Endothelial cell of umbilical vein (primary cell): ENCODE measurements around the gene GTF3C4. TPM values are rescaled to one million over a fixed set of nuclear protein-coding genes. Genes with fewer than 3 reads are reported as not detected.

ENCODE experiments used
- BruUV-seq: library from RNA; stranded (reverse); fragments of 400-500 nt; replicated peaks from 2 replicates; lab custom pipeline; 2021; lab: Mats Ljungman, UMichigan
- CTCF ChIA-PET: fragments of 300-600, 350-600 bp; sonication (Branson Sonifier 250); formaldehyde crosslinking; loops from one replicate; lab custom pipeline; 2021; ENCODE audit warnings: antibody characterized with exemption, inconsistent platforms; lab: Charles Lee
- POLR2A ChIA-PET: fragments of 300-600, 350-600 bp; sonication (Branson Sonifier 250); formaldehyde crosslinking; loops from one replicate; lab custom pipeline; 2021; ENCODE audit warnings: antibody characterized with exemption, inconsistent platforms; lab: Charles Lee
- DNase-seq: peaks from one replicate; pipeline ENCODE4 v3.0.0-alpha.2; 2011; ENCODE audit warnings: low read depth, low spot score
- FAIRE-seq: peaks from 2 replicates; lab custom pipeline; 2011; peaks lifted over from hg19 to GRCh38; lab: Jason Lieb, UNC
- H2AFZ ChIP-seq: 2 replicates; pipeline ENCODE4 v1.6.0; 2012; ENCODE audit warnings: low read depth, low read length, control low read depth, inconsistent platforms
- H3K27ac ChIP-seq: 2 replicates; pipeline ENCODE4 v1.5.1; 2011; ENCODE audit warnings: low read depth, mild to moderate bottlenecking, control low read depth, low read length, moderate library complexity; ENCODE audit not compliant: insufficient read depth
- H3K27me3 ChIP-seq, 2 experiments: 2 replicates each; pipeline versions ENCODE4 v1.6.0 to v1.6.1; 2011; ENCODE audit warnings: low read length in 2 of 2, mixed read lengths in 1 of 2; ENCODE audit not compliant: control insufficient read depth in 2 of 2, insufficient read depth in 2 of 2
- H3K36me3 ChIP-seq, 2 experiments: 2 replicates in 1 of 2; 3 replicates in 1 of 2; pipeline ENCODE4 v1.5.1; 2011; ENCODE audit warnings: low read length in 2 of 2, mild to moderate bottlenecking in 1 of 2, moderate library complexity in 1 of 2; ENCODE audit not compliant: control insufficient read depth in 2 of 2, insufficient read depth in 2 of 2; ENCODE audit errors: extremely low read depth in 1 of 2
- H3K4me1 ChIP-seq: 3 replicates; pipeline ENCODE4 v1.5.1; 2011; ENCODE audit warnings: mild to moderate bottlenecking, low read length; ENCODE audit not compliant: control insufficient read depth, insufficient read depth; ENCODE audit errors: extremely low read depth
- H3K4me2 ChIP-seq: 2 replicates; pipeline ENCODE4 v1.6.1; 2011; ENCODE audit warnings: low read length, control low read depth, mixed read lengths; ENCODE audit not compliant: insufficient read depth
- H3K4me3 ChIP-seq, 3 experiments: fragments of 200-600 bp in 1 of 3; sonication (generic), shearing (Covaris generic) in 1 of 3; replicated peaks in 1 of 3; 2 replicates each; pipeline ENCODE4 v1.5.1; 2011 to 2016; ENCODE audit warnings: control low read depth in 3 of 3, low read length in 3 of 3, mild to moderate bottlenecking in 2 of 3, inconsistent platforms in 1 of 3, low read depth in 1 of 3, moderate library complexity in 1 of 3; ENCODE audit not compliant: insufficient read depth in 1 of 3
- H3K79me2 ChIP-seq: 2 replicates; pipeline ENCODE4 v1.6.0; 2012; ENCODE audit warnings: low read length, inconsistent platforms; ENCODE audit not compliant: control insufficient read depth, insufficient read depth
- H3K9ac ChIP-seq: replicated peaks from 2 replicates; pipeline ENCODE3; 2011; ENCODE audit warnings: low read length, control low read depth; ENCODE audit not compliant: insufficient read depth; ENCODE audit errors: extremely low read depth
- H3K9me1 ChIP-seq: replicated peaks from 3 replicates; pipeline ENCODE4 v1.6.0; 2011; ENCODE audit warnings: mild to moderate bottlenecking, low read length; ENCODE audit not compliant: control insufficient read depth, insufficient read depth; ENCODE audit errors: extremely low read depth
- H3K9me3 ChIP-seq: replicated peaks from 2 replicates; pipeline ENCODE4 v1.5.1; 2012; ENCODE audit warnings: low read length, inconsistent platforms; ENCODE audit not compliant: control insufficient read depth, insufficient read depth
- H4K20me1 ChIP-seq: replicated peaks from 2 replicates; pipeline ENCODE3; 2011; ENCODE audit warnings: mild to moderate bottlenecking, low read length; ENCODE audit not compliant: control insufficient read depth, insufficient read depth; ENCODE audit errors: extremely low read depth
- EZH2 ChIP-seq: IDR thresholded peaks from 2 replicates; pipeline ENCODE4 v1.6.1; 2012; ENCODE audit warnings: borderline replicate concordance, low read depth, mild to moderate bottlenecking, moderate library complexity, low read length, inconsistent platforms; ENCODE audit not compliant: severe bottlenecking
- FOS ChIP-seq: IDR thresholded peaks from 2 replicates; pipeline ENCODE4 v1.6.1; 2011; ENCODE audit warnings: mild to moderate bottlenecking, low read length, moderate library complexity, borderline replicate concordance; ENCODE audit not compliant: insufficient read depth
- GATA2 ChIP-seq: IDR thresholded peaks from 2 replicates; pipeline ENCODE4 v1.7.0; 2011; ENCODE audit warnings: low read depth, mild to moderate bottlenecking, moderate library complexity, mixed read lengths, low read length; ENCODE audit not compliant: insufficient read length, insufficient read depth
- JUN ChIP-seq: IDR thresholded peaks from 2 replicates; pipeline ENCODE4 v1.6.1; 2011; ENCODE audit warnings: borderline replicate concordance, low read depth; ENCODE audit not compliant: insufficient read length, insufficient read depth
- MYC ChIP-seq: IDR thresholded peaks from one replicate; pipeline ENCODE4 v1.6.1; 2011; ENCODE audit warnings: mild to moderate bottlenecking, low read depth, low read length
- POLR2A ChIP-seq: IDR thresholded peaks from 2 replicates; pipeline ENCODE4 v1.6.1; 2012; ENCODE audit warnings: low read depth, mild to moderate bottlenecking, control low read depth, low read length
- POLR2AphosphoS5 ChIP-seq: IDR thresholded peaks from 2 replicates; pipeline ENCODE4 v1.6.1; 2012; ENCODE audit warnings: low read depth, mild to moderate bottlenecking, control low read depth, low read length, moderate library complexity; ENCODE audit not compliant: insufficient read depth
- dilution Hi-C: fragments of 300-500 bp; cut with MboI; formaldehyde crosslinking; loops from one replicate; pipeline ENCODE4 v1.15.0; 2019; ENCODE audit warnings: low sequenced_read_pairs; ENCODE audit not compliant: extremely low pct_ligation_motif_present
- intact Hi-C: fragments of 100-400 bp; cut with micrococcal nuclease; formaldehyde crosslinking; loops from one replicate; pipeline ENCODE4 v1.10.0; 2022
- polyA plus RNA-seq, 4 experiments: library from polyadenylated mRNA; depleted of rRNA in 3 of 4; stranded (reverse) in 3 of 4; unstranded in 1 of 4; fragments of >200 nt; gene quantifications; 2 replicates each; pipeline versions ENCODE4 v1.2.1 to v1.2.3, GENCODE V29; 2011 to 2012; ENCODE audit warnings: missing spikeins in 1 of 4
- total RNA-seq: library from RNA; stranded (reverse); gene quantifications from 2 replicates; pipeline ENCODE4 v1.2.3, GENCODE V29; 2021
- TF ChIP-seq, protein P1 (sequence below), 2 donors: IDR thresholded peaks; 1 replicate in 1 of 2; 2 replicates in 1 of 2; pipeline ENCODE4 v1.5.1; 2011; ENCODE audit warnings: low read length in 2 of 2, mild to moderate bottlenecking in 2 of 2, moderate library complexity in 2 of 2, control low read depth in 1 of 2, inconsistent platforms in 1 of 2, low read depth in 1 of 2; ENCODE audit not compliant: insufficient read depth in 1 of 2; ENCODE audit errors: extremely low read depth in 1 of 2
- TF ChIP-seq, protein P2 (sequence below): IDR thresholded peaks from 2 replicates; pipeline ENCODE4 v1.6.1; 2011; ENCODE audit not compliant: insufficient read depth, insufficient read length

Gene GTF3C4
- total and polyA plus RNA-seq, 2 donors (not counting 3 experiments of a cell fraction or from before 2014, with no cell fraction given), result 3.3 to 19.2 TPM

DNA sequence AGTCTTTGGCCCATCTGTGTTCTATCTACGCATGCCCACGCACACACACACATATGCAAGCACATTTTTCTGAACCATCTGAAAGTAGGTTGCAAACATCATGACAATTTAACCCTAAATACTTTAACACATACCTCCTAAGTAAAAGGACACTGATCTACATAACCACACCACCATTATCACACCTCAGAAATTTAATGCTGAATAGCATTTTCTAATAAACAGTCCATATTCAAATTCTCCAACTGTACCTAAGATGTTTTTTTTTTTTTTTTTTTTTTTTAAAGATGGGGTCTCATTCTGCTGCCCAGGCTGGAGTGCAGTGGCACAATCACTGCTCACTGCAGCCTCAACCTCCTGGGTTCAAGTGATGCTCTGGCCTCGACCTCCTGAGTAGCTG is 35.9 kb upstream of the GTF3C4 start:
- no peak overlapping the region for H3K27ac ChIP-seq
- dilution Hi-C loops (no loop called here), intact Hi-C loops (no loop called here)
- H3K27me3 ChIP-seq, result no peaks in the 10 kb centered on the region
- peaks cover 11 to 17% of the 10 kb centered on the region in 2 experiments for H3K36me3 ChIP-seq
- CTCF ChIA-PET, result no interaction called here
- TF ChIP-seq FOS (no peak), POLR2A (no peak), EZH2 (no peak), JUN (no peak), MYC (no peak), POLR2AphosphoS5 (no peak), GATA2 (no peak)
- TF ChIP-seq, protein P1, sequence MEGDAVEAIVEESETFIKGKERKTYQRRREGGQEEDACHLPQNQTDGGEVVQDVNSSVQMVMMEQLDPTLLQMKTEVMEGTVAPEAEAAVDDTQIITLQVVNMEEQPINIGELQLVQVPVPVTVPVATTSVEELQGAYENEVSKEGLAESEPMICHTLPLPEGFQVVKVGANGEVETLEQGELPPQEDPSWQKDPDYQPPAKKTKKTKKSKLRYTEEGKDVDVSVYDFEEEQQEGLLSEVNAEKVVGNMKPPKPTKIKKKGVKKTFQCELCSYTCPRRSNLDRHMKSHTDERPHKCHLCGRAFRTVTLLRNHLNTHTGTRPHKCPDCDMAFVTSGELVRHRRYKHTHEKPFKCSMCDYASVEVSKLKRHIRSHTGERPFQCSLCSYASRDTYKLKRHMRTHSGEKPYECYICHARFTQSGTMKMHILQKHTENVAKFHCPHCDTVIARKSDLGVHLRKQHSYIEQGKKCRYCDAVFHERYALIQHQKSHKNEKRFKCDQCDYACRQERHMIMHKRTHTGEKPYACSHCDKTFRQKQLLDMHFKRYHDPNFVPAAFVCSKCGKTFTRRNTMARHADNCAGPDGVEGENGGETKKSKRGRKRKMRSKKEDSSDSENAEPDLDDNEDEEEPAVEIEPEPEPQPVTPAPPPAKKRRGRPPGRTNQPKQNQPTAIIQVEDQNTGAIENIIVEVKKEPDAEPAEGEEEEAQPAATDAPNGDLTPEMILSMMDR (IDR thresholded peaks at IDR 0.05; ENCODE audit: extremely low read depth in 1 of 2, insufficient read depth in 1 of 2, low read depth in 1 of 2, low read length in 2 of 2), result no peak
- TF ChIP-seq, protein P2, sequence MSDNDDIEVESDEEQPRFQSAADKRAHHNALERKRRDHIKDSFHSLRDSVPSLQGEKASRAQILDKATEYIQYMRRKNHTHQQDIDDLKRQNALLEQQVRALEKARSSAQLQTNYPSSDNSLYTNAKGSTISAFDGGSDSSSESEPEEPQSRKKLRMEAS, result no peak
- no peak overlapping the region for H3K4me2 ChIP-seq
- POLR2A ChIA-PET, result no interaction called here
- no peak overlapping the region for H3K9ac ChIP-seq
- FAIRE-seq (no peak), DNase-seq (no peak)
- no peaks in the 10 kb centered on the region for H3K4me1 ChIP-seq
- H3K9me3 ChIP-seq, result no peaks in the 10 kb centered on the region
- H3K79me2 ChIP-seq, result no peaks in the 10 kb centered on the region
- H3K9me1 ChIP-seq, result no peaks in the 10 kb centered on the region
- H2AFZ ChIP-seq, result no peak overlapping the region
- no TSS peak for BruUV-seq
- H4K20me1 ChIP-seq, result peaks cover 3% of the 10 kb centered on the region
- no peak overlapping the region for H3K4me3 ChIP-seq
